ENCODE results near the gene PRSS21.

The PRSS21 gene

GRCh38 chr16:2865651-2866050 lies 48.6 kb downstream of the PRSS21 start:
- Histone ChIP-seq H3K27me3 (replicated peaks) (no peaks in the 10 kb centered on the region), H3K27ac (no peak overlapping the region), H3K36me3 (replicated peaks) (no peaks in the 10 kb centered on the region), H3K4me3 (ENCODE audit: low read depth, low read length) (no peak overlapping the region)
- in situ Hi-C loops (cut with HindIII; ENCODE audit: low pct_ligation_motif_present, low sequenced_read_pairs) = no loop called here
- no peak for TF ChIP-seq CTCF (IDR thresholded peaks at IDR 0.05; ENCODE audit: low read depth, low read length, missing control alignments)
- no peak for DNase-seq

GRCh38 chr16:2866431-2866830 lies 49.4 kb downstream of the PRSS21 start:
- H3K27me3 ChIP-seq (replicated peaks) = no peaks in the 10 kb centered on the region
- in situ Hi-C loops (cut with HindIII; ENCODE audit: low pct_ligation_motif_present, low sequenced_read_pairs) = no loop called here
- H3K27ac ChIP-seq = no peak overlapping the region
- TF ChIP-seq CTCF (IDR thresholded peaks at IDR 0.05; ENCODE audit: low read depth, low read length, missing control alignments) = no peak
- no peak for DNase-seq
- no peaks in the 10 kb centered on the region for H3K36me3 ChIP-seq (replicated peaks)
- no peak overlapping the region for H3K4me3 ChIP-seq (ENCODE audit: low read depth, low read length)

GRCh38 chr16:2867661-2867986 lies 50.6 kb downstream of the PRSS21 start:
- H3K4me3 ChIP-seq (ENCODE audit: low read depth, low read length) = peak overlapping the region; percentile 62
- H3K36me3 ChIP-seq (replicated peaks) = no peaks in the 10 kb centered on the region
- no peaks in the 10 kb centered on the region for H3K27me3 ChIP-seq (replicated peaks)
- TF ChIP-seq CTCF (IDR thresholded peaks at IDR 0.05; ENCODE audit: low read depth, low read length, missing control alignments) = no peak
- DNase-seq = no peak
- in situ Hi-C loops (cut with HindIII; ENCODE audit: low pct_ligation_motif_present, low sequenced_read_pairs) = no loop called here
- H3K27ac ChIP-seq = peak overlapping the region; percentile 93

GRCh38 chr16:2867987-2868789 lies 51.2 kb downstream of the PRSS21 start:
- Histone ChIP-seq H3K36me3 (replicated peaks) (no peaks in the 10 kb centered on the region), H3K4me3 (ENCODE audit: low read depth, low read length) (peak overlapping the region; percentile 62), H3K27ac (peak overlapping the region; percentile 93), H3K27me3 (replicated peaks) (no peaks in the 10 kb centered on the region)
- in situ Hi-C loops (cut with HindIII; ENCODE audit: low pct_ligation_motif_present, low sequenced_read_pairs) = no loop called here
- DNase-seq = peak; percentile 96
- peak; percentile 98 for TF ChIP-seq CTCF (IDR thresholded peaks at IDR 0.05; ENCODE audit: low read depth, low read length, missing control alignments)

Measured in brain microvascular endothelial cell (primary cell).